ENCODE results near the gene HIP1R.
A peak's percentile ranks its signal among the peaks of the same experiment; 100 is the strongest.

The HIP1R gene

GRCh38 chr12:122835750-122836026 is 431 bp downstream of the HIP1R start:
- no peak for DNase-seq

- DNase-seq: peak; percentile 40
Observed at GRCh38 chr12:122836027-122836921, 1.0 kb downstream of the HIP1R start.

GRCh38 chr12:122837306-122838265 is 2.3 kb downstream of the HIP1R start:
- no peak for DNase-seq

GRCh38 chr12:122838841-122839240 is 3.6 kb downstream of the HIP1R start:
- no peak for DNase-seq

- DNase-seq: no peak
Observed at GRCh38 chr12:122839907-122840554, 4.8 kb downstream of the HIP1R start.

DNA sequence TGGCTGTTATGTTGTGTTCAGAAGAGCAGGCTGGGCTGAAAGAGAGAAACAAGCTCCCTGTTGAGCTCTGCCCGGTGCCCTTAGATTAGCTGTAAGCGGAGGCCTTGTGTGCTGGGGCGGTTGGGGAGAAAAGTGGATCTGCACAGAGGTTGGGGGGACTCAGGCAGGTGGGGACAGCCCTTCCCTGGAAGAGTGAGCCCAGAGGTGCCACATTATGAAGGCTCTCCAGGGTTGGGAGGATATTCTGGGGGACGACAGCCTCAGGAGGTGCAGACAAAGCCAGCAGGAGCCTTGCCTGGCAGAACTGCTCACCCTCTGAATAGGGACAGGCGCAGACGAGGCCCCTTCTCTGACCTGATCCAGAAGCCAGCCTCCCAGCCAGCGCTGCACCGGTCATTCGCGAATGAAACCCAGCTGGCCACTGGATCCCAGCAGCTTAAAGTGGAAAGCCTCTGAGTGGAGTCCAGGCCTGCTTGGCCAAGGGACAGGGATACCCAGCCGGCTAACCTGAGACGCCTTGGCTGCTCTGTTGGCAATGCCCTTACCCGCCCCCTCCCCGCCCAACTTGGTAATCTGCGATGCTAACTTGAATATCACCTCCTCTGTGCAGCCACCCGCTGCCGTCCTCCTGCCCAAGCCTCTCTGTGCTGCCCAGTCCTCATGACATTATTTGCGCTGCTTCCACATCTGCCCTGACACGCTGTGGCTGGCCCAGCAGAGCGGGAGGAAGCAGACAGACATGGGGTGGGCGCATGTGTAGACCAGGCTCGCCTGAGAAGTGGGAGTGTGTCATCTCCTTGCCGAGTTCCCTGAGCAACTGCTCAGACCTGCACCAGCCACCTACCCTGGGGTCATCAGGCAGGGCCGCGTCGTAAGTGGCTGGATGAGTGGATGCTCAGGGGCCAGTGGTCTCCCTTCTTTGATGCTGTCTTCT is 5.6 kb downstream of the HIP1R start:
- DNase-seq: no peak

DNA sequence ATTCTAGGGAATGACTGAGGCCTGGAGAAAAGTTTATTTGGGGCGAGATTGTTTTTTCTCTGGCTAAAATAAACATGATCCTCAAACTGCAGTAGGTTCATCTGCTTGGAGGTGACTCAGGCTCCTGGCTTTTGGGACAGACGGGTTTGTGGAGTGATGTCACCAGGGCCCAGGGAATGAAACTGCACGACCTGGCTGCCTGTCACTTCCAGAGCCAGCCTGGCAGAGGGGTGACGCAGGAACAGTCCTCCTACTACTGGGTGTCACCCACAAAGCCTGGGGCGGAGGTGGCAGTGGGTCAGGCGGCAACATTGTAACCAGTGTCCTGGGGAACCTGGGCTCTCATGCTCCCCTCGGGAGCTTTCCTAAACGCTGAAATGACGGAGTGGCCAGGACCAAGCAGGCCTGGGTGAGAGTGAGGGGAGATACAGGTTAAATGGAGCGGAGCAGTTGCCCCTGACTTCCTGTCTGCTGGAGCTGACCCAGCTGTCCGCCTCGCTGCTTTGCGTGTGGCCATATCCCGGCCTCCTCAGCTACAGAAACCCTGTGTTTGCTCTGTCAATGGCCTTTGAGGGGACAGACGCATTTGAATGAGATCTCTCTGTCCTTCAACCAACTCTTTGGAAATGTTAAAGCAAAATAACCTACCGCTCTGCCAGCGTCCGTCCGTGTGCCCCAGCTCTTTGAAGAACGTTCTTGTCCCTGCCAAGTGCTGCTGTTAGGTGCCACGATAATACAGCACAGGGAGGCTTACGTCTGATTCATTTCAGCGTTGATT is 6.5 kb downstream of the HIP1R start:
- no peak for DNase-seq

- no peak for DNase-seq
Observed at GRCh38 chr12:122842505-122843405, 7.5 kb downstream of the HIP1R start.

GRCh38 chr12:122843455-122843854 is 8.2 kb downstream of the HIP1R start:
- no peak for DNase-seq

GRCh38 chr12:122844366-122844971 is 9.2 kb downstream of the HIP1R start:
- no peak for DNase-seq

- no peak for DNase-seq
Observed at GRCh38 chr12:122845041-122845864, 10.0 kb downstream of the HIP1R start.

GRCh38 chr12:122845865-122846621 is 10.8 kb downstream of the HIP1R start:
- DNase-seq: no peak

DNA sequence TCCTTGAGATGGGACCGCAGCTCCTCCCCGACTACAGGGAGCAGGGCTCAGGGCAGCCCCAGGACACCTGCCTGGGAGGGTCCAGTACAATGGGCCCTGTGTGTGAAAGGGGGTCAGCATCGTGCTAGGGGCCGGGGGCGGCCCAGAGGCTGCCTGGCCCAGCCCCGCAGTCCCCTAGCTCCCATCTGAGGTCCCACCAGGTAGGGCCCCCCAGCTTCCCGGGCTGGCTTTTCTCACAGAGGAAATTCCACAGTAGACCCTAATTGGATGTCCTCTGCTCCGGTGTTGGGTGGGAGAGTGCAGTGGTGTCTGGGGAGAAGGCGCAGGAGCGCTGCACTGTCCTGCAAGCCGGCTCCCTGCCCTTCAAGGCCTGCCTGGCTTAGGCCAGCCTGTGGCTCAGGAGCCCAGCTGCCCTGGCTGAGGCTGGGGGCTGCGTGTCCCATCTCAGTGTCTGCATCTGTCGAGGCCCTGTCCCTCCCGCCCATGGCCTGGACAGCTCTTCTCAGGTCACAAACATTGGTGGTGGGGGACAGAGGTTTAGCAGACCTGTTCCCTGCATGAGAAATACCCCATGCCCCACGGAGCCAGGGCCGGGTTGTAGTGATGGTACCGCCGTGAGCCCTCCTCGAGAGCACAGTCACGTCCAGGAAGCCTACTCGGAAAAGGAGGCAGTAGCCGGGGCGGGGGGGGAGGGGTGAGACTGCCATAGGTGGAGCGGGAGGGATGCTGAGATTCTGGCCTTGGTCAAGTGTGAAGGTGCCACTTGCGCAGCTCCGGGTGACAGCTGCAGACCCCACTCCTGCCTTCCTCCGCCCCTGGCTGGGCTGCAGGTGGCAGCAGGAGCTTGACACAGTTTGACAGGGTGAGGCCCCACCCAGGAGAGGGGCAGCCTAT is 11.6 kb downstream of the HIP1R start:
- DNase-seq: no peak

- no peak for DNase-seq
Observed at GRCh38 chr12:122847516-122847836, 12.2 kb downstream of the HIP1R start.

DNA sequence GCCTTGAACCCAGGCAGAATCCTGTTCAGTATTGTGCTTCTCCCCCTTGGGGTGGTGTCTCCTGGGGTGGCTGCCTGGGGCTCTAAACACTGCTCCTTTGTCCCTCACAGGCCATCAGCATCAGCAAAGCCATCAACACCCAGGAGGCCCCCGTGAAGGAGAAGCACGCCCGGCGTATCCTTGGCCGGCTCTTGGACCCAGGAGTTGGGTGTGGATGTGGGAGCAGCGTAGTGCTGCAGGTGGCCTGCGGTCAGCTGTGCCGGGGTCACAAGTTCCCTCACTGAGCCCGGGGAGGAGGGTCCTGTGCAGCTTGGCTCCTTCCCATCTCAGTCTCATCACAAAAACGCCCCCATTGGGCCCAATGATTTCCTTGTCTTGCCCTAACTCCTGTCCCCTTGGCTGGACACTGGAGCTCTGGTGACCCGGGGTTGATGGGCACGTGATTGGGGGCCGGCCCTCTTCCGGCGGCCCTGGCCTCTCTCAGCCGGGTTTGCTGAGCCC is 12.7 kb downstream of the HIP1R start:
- no peak for DNase-seq

DNA sequence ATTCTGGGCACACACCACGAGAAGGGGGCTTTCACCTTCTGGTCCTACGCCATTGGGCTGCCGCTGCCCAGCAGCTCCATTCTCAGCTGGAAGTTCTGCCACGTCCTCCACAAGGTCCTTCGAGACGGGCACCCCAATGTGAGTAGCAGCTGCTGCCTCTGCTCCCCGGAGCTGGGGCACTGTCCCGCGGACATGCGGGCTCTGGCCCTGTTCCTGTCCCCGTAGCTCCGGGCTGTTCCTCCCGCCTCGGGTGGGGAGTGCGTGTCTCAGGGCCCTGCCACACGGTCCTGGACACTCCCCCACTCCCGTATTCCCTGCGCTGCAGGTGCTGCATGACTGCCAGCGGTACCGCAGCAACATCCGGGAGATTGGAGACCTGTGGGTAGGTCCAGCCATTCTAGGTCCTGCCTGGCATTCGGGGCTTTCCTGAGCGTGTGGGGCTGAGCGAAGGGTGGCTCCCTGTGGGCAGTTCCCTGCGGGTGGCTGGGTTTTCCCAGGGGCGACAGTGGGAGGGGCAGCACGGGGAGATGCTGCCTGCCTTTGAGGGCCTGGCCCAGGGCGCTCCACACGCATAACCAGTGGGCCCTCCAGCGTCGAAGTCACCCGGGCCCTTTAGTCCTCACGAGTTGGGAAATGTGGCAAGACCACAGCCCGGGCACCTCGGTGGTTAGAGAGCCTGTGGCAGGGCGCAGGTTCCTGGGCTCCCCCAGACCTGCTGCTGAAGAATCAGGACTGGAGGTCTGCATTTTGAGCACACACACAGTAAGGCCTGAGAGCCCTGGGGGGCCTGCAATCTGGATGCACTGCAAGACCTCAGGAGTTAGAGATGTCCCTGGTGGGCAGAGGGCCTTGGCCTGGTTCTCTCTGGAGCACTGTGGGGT is 13.5 kb downstream of the HIP1R start:
- no peak for DNase-seq
